ENCODE measurements around the gene GPR143. TPM values are rescaled to one million over a fixed set of nuclear protein-coding genes. Genes with fewer than 3 reads are reported as not detected.
A peak's percentile ranks its signal among the peaks of the same experiment; 100 is the strongest.

GPR143 gene
- total RNA-seq, 2 experiments from 2014 or later = not detected

DNA sequence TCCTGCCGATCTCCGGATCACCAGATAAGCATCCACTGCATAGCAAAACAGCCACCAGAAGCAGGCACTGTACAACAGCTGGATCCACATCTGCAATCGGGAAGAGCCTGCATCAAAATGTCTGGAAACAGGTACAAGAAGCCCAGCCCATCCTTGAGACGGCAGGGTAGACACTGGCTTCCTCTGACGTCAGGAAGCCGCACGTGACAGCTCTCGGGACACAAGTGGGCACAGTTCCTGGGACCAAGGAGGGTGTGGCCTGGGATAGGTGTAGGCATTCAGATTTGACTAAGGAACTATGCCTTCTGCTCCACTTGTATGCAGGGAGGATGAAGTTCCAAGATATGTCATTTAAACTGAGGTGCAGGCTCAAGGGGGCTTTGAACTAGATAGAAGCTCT lies 6.3 kb downstream of the GPR143 start:
- Mint-ChIP-seq H3K27me3 (peaks cover 4% of the 10 kb centered on the region), H3K9me3 (ENCODE audit: low read depth) (peaks cover 2% of the 10 kb centered on the region), H3K27ac (no peak overlapping the region), H3K4me1 (no peaks in the 10 kb centered on the region), H3K36me3 (ENCODE audit: low read depth) (no peaks in the 10 kb centered on the region), H3K4me3 (no peak overlapping the region)
- ChIA-PET POLR2A (no interaction called here), CTCF (interaction anchor here (0.7 kb wide), 1 partner anchor 712 kb away, joined by 4 read pairs; no protein-coding TSS in a partner anchor)
- intact Hi-C loops (cut with DNase I, micrococcal nuclease) = no loop called here
- ATAC-seq (no peak), DNase-seq (no peak)

GRCh38 chrX:9758021-9758638 lies 7.5 kb downstream of the GPR143 start:
- Mint-ChIP-seq H3K9me3 (ENCODE audit: low read depth) (peaks cover 2% of the 10 kb centered on the region), H3K4me3 (no peak overlapping the region), H3K27ac (no peak overlapping the region), H3K27me3 (no peaks in the 10 kb centered on the region), H3K4me1 (no peaks in the 10 kb centered on the region), H3K36me3 (ENCODE audit: low read depth) (no peaks in the 10 kb centered on the region)
- DNase-seq (no peak), ATAC-seq (no peak)
- ChIA-PET POLR2A (no interaction called here), CTCF (no interaction called here)
- intact Hi-C loops (cut with DNase I, micrococcal nuclease) = no loop called here

- Mint-ChIP-seq H3K36me3 (ENCODE audit: low read depth) (no peaks in the 10 kb centered on the region), H3K9me3 (ENCODE audit: low read depth) (peaks cover 2% of the 10 kb centered on the region), H3K4me1 (no peaks in the 10 kb centered on the region), H3K4me3 (no peak overlapping the region), H3K27me3 (no peaks in the 10 kb centered on the region), H3K27ac (no peak overlapping the region)
- no peak for ATAC-seq
- intact Hi-C loops (cut with DNase I, micrococcal nuclease) = no loop called here
- ChIA-PET CTCF (no interaction called here), POLR2A (no interaction called here)
- DNase-seq = no peak
These were observed 8.3 kb downstream of the GPR143 start for GRCh38 chrX:9757366-9757765.

DNA sequence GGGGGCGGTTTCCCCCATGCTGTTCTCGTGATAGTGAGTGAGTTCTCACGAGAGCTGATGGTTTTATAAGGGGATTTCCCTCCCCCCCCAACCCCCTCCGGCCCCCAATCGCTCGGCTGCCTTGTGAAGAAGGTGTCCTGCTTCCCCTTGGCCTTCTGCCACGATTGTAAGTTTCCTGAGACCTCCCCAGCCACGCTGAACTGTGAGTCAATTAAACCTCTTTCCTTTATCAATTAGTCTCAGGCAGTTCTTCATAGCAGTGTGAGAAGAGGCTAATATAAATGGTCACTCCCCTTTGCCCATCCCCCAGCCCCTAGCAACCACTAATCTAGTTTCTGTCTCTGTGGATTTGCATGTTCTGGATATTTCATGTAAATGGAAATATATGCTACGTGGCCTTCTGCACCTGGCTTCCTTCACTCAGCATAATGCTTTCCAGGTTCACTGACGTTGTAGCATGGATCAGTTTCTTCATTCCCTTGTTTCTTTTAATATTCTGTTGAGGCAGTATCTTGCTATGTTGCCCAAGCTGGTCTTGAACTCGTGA lies 16.4 kb downstream of the GPR143 start:
- CTCF ChIA-PET = no interaction called here
- ATAC-seq (no peak), DNase-seq (no peak)
- H3K27me3 Mint-ChIP-seq = peaks cover 3% of the 10 kb centered on the region
- H3K36me3 Mint-ChIP-seq (ENCODE audit: low read depth) = peaks cover 6% of the 10 kb centered on the region
- POLR2A ChIA-PET = no interaction called here
- no peak overlapping the region for H3K4me3 Mint-ChIP-seq
- H3K27ac Mint-ChIP-seq = no peak overlapping the region
- H3K4me1 Mint-ChIP-seq = peaks cover 10% of the 10 kb centered on the region
- intact Hi-C loops (cut with DNase I, micrococcal nuclease) = no loop called here
- H3K9me3 Mint-ChIP-seq (ENCODE audit: low read depth) = peaks cover 4% of the 10 kb centered on the region

DNA sequence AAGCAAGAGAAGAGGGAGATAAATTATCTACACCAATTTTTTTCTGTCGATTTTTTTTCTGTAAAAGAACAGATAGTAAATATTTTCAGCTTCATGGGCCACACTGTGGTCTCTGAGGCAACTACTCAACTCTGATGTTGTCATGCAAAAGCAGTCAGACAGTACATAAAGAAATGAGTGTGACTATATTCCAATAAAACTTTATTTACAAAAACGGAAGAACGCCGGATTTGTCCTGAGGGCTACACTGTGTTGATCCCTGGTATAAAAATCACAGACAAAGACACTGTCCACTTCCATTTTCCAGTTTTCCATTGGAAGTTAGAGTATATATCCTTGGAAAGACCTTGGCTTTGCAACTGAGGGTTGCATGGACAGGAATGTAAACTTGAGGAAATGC lies 18.0 kb downstream of the GPR143 start:
- DNase-seq = no peak
- peaks cover 6% of the 10 kb centered on the region for H3K36me3 Mint-ChIP-seq (ENCODE audit: low read depth)
- H3K9me3 Mint-ChIP-seq (ENCODE audit: low read depth) = peaks cover 4% of the 10 kb centered on the region
- H3K27ac Mint-ChIP-seq = no peak overlapping the region
- H3K27me3 Mint-ChIP-seq = peaks cover 3% of the 10 kb centered on the region
- ChIA-PET POLR2A (no interaction called here), CTCF (no interaction called here)
- no peak overlapping the region for H3K4me3 Mint-ChIP-seq
- intact Hi-C loops (cut with DNase I, micrococcal nuclease) = no loop called here
- no peak for ATAC-seq
- H3K4me1 Mint-ChIP-seq = peaks cover 10% of the 10 kb centered on the region

GRCh38 chrX:9746148-9746888 lies 19.3 kb downstream of the GPR143 start:
- Mint-ChIP-seq H3K9me3 (ENCODE audit: low read depth) (peaks cover 4% of the 10 kb centered on the region), H3K27ac (no peak overlapping the region), H3K36me3 (ENCODE audit: low read depth) (peaks cover 6% of the 10 kb centered on the region), H3K27me3 (peaks cover 3% of the 10 kb centered on the region), H3K4me1 (peaks cover 10% of the 10 kb centered on the region), H3K4me3 (no peak overlapping the region)
- ChIA-PET POLR2A (no interaction called here), CTCF (no interaction called here)
- ATAC-seq (no peak), DNase-seq (no peak)
- intact Hi-C loops (cut with DNase I, micrococcal nuclease) = no loop called here

DNA sequence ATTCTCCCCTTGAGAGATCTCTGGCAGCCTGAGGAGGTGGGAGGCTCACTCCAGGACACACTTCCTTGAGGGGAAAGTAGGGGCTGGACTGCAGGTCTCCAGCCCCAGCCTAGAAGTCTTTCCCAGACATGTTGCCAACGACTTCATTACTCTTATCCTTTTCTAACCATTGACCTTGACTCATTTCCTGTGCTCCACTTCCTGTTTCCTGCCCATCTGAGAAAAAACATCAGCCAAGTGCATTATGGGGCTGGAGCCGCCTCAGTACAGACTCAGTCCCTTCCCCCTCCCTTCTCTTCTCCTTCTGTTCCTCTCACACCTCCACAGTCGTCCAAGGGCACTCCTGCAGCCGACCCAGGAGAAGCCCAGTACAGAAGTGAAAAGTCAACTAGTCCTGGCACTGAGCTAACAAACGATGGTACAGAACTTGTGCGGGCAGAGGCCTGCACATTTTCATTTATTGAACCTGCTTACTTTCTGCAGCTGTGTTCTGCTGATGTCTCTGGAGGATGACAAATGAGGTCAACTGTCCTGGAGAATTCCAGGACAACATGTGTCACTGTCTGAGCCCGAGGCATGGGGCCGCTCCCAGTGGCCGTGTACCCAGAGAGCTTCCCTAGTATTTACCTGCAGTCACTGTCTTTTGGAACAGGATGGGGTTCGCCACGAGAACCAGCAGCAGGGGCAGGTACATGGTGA lies 20.1 kb downstream of the GPR143 start:
- peak overlapping the region; percentile 81 for H3K27ac Mint-ChIP-seq
- H3K9me3 Mint-ChIP-seq (ENCODE audit: low read depth) = peaks cover 4% of the 10 kb centered on the region
- peaks cover 6% of the 10 kb centered on the region for H3K36me3 Mint-ChIP-seq (ENCODE audit: low read depth)
- CTCF ChIA-PET = no interaction called here
- POLR2A ChIA-PET = no interaction called here
- H3K4me3 Mint-ChIP-seq = no peak overlapping the region
- H3K4me1 Mint-ChIP-seq = peaks cover 10% of the 10 kb centered on the region
- ATAC-seq = peak; percentile 42
- DNase-seq = peak; percentile 10
- H3K27me3 Mint-ChIP-seq = peaks cover 3% of the 10 kb centered on the region
- intact Hi-C loops (cut with DNase I, micrococcal nuclease) = no loop called here

GRCh38 chrX:9739130-9739529 lies 26.5 kb downstream of the GPR143 start:
- H3K9me3 Mint-ChIP-seq (ENCODE audit: low read depth) = no peaks in the 10 kb centered on the region
- DNase-seq = no peak
- POLR2A ChIA-PET = no interaction called here
- H3K4me3 Mint-ChIP-seq = no peak overlapping the region
- no peaks in the 10 kb centered on the region for H3K36me3 Mint-ChIP-seq (ENCODE audit: low read depth)
- H3K27ac Mint-ChIP-seq = no peak overlapping the region
- peaks cover 9% of the 10 kb centered on the region for H3K27me3 Mint-ChIP-seq
- ATAC-seq = no peak
- H3K4me1 Mint-ChIP-seq = no peaks in the 10 kb centered on the region
- CTCF ChIA-PET = no interaction called here
- intact Hi-C loops (cut with DNase I, micrococcal nuclease) = no loop called here

GRCh38 chrX:9738151-9738550 lies 27.5 kb downstream of the GPR143 start:
- POLR2A ChIA-PET = no interaction called here
- peaks cover 9% of the 10 kb centered on the region for H3K27me3 Mint-ChIP-seq
- intact Hi-C loops (cut with DNase I, micrococcal nuclease) = no loop called here
- no peaks in the 10 kb centered on the region for H3K36me3 Mint-ChIP-seq (ENCODE audit: low read depth)
- no peak overlapping the region for H3K4me3 Mint-ChIP-seq
- no peak for ATAC-seq
- H3K9me3 Mint-ChIP-seq (ENCODE audit: low read depth) = no peaks in the 10 kb centered on the region
- CTCF ChIA-PET = no interaction called here
- no peak for DNase-seq
- H3K27ac Mint-ChIP-seq = no peak overlapping the region
- no peaks in the 10 kb centered on the region for H3K4me1 Mint-ChIP-seq

- Mint-ChIP-seq H3K4me1 (no peaks in the 10 kb centered on the region), H3K36me3 (ENCODE audit: low read depth) (no peaks in the 10 kb centered on the region), H3K4me3 (no peak overlapping the region), H3K9me3 (ENCODE audit: low read depth) (no peaks in the 10 kb centered on the region), H3K27me3 (peaks cover 9% of the 10 kb centered on the region), H3K27ac (no peak overlapping the region)
- intact Hi-C loops (cut with DNase I, micrococcal nuclease) = no loop called here
- ATAC-seq (no peak), DNase-seq (no peak)
- CTCF ChIA-PET = no interaction called here
- POLR2A ChIA-PET = no interaction called here
These were observed 28.3 kb downstream of the GPR143 start for GRCh38 chrX:9737363-9737762.

DNA sequence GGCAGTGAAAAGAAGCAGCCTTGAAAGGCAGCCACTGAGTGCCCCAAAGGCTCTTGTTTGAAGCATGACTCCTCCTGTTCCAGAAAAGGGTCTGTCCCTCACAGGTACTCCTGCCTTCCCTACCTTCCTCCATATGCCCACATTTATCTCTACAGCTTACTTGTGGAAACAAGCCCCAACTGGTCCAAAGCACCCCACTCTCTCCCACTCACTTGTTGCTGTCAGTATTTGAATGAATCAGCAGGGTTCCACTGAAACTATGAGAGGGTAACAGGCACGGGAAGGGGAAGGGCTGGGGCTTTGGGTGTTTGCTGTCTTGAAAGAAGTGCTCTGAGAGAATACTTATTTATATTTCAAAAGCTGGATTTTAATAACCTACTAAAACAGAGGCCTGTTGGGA lies 34.9 kb downstream of the GPR143 start:
- Mint-ChIP-seq H3K4me1 (peaks cover 6% of the 10 kb centered on the region), H3K27ac (no peak overlapping the region), H3K27me3 (peaks cover 2% of the 10 kb centered on the region), H3K9me3 (ENCODE audit: low read depth) (peaks cover 7% of the 10 kb centered on the region), H3K4me3 (no peak overlapping the region), H3K36me3 (ENCODE audit: low read depth) (no peaks in the 10 kb centered on the region)
- ChIA-PET POLR2A (no interaction called here), CTCF (no interaction called here)
- DNase-seq (peak; percentile 10), ATAC-seq (peak; percentile 51)
- intact Hi-C loops (cut with DNase I, micrococcal nuclease) = no loop called here

DNA sequence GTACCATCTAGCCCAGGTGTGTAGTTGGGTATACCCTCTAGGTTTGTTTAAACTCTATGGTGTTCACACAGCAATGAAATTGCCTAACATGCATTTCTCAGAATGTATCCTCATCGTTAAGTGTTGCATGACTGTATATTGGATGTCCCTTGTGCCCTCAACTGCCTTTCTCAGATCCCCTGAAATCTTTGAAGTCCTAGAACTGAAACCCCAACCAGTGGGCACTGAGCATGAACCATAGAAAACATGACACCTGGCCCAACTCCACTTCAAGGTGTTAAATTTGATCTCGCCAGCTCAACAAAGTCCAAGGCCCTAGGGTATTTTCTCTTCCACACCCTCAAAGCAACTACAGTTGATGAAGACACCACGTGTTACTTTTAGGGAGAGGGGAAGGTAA lies 35.6 kb downstream of the GPR143 start:
- H3K4me3 Mint-ChIP-seq = no peak overlapping the region
- ChIA-PET CTCF (no interaction called here), POLR2A (no interaction called here)
- H3K27ac Mint-ChIP-seq = no peak overlapping the region
- no peak for DNase-seq
- intact Hi-C loops (cut with DNase I, micrococcal nuclease) = no loop called here
- peaks cover 6% of the 10 kb centered on the region for H3K4me1 Mint-ChIP-seq
- H3K9me3 Mint-ChIP-seq (ENCODE audit: low read depth) = peaks cover 7% of the 10 kb centered on the region
- H3K36me3 Mint-ChIP-seq (ENCODE audit: low read depth) = no peaks in the 10 kb centered on the region
- ATAC-seq = no peak
- H3K27me3 Mint-ChIP-seq = no peaks in the 10 kb centered on the region
